Glomerular endothelial cell (primary cell): Measurements from ENCODE around the gene TCTN3. TPM values are rescaled to one million over a fixed set of nuclear protein-coding genes. Genes with fewer than 3 reads are reported as not detected.
"Not testable (repeated sequence)": the region's sequence is repeated elsewhere in the genome, so short reads cannot be mapped to it uniquely, and the experiment has no call there.

Source experiments
- DNase-seq: peaks from one replicate; pipeline ENCODE4 v3.0.0-alpha.2; 2011; ENCODE audit warnings: low read depth, low spot score; ENCODE audit errors: extremely low read depth
- total RNA-seq: library from RNA; depleted of rRNA; stranded (reverse); fragments of >200 nt; gene quantifications from 2 replicates; pipeline ENCODE4 v1.2.3, GENCODE V29; 2015

Gene TCTN3
- total RNA-seq, 1 donor from 2014 or later: 43.8 TPM

GRCh38 chr10:95688648-95689047, 5.1 kb downstream of the TCTN3 start:
- DNase-seq: no peak

DNA sequence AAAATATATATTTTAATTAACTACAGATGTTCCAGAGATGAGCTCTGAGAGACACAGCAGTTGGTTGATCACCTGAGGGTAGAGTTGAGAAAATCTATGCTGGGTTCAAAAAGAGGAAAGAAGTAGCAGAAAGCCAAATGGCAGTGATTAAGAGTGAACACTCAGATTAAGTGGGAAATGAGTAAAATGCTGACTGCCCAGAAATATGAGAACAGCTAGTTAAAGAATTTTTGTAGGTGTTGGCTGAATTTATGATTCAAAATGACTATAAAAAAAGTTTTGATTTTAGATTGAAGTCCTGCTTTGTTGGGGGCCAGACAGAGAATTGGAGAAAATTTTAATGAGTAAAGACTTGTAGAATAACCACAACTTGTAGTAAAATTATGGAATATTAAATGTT, 9.8 kb downstream of the TCTN3 start:
- DNase-seq: no peak

- no peak for DNase-seq
Measured at GRCh38 chr10:95675403-95676116, 18.2 kb downstream of the TCTN3 start.

DNA sequence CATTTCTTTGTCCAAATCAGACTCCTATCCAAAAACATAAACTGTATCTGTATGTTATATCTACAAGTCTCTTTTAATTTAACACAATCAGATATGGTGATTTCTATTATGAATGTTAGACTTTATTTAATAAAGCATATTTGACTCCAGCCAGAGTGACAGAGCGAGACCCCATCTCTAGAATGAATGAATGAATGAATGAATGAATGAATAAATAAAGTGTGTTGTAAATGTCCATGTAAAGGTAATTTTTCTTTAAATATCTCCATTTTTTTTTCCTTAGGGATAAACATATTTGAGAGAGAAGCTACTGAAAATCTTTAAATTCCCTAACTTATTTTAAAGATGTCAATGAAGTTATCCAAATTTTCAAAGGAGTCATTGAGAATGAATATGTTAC, 19.1 kb downstream of the TCTN3 start:
- DNase-seq: no peak

GRCh38 chr10:95672641-95673040, 21.1 kb downstream of the TCTN3 start:
- DNase-seq: not testable (repeated sequence)

DNA sequence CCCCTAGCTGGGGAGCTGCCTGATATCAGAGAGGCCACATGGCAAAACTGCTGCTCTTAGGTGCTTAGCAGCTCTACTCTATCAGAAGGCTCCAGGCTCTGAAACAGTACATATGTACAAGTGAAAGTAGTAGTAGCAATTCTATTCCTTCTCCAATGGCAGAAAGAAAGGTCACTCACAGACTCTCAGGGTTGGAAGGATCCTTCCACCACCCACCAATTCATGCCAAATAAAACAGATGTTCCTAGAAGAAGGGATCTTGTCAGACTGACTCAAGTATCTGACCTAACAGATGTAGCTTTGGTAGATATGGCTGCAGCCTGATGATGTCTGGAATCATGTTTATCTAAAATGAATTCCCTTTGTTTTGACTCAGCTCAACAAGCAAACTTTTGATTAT, 29.2 kb downstream of the TCTN3 start:
- no peak for DNase-seq

- DNase-seq: no peak
Measured at GRCh38 chr10:95663496-95663895, 30.2 kb downstream of the TCTN3 start.

GRCh38 chr10:95661818-95662217, 31.9 kb downstream of the TCTN3 start:
- DNase-seq: no peak

DNA sequence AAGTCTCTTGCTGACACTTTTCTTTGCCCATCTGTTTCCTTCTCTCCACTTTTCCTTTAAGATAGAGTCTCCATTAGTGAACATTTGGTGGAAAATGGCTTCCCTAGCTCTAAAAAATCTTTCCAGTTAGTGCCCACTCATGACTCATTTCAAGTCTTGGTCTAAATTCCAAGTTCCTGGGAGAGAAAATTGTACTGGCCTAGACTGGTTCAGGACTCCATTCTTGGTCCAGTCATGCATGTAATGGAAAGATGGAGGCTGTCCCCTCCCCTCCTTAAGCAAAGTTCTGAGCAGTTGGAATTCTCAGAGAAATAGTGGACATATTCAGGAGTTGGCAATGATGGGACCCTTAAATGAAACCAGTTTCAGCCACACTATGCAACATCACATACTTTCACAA, 33.4 kb downstream of the TCTN3 start:
- no peak for DNase-seq

GRCh38 chr10:95657250-95657649, 36.5 kb downstream of the TCTN3 start:
- no peak for DNase-seq

- peak; percentile 37 for DNase-seq
Measured at GRCh38 chr10:95656291-95657164, 37.2 kb downstream of the TCTN3 start, which contains the start of gene ALDH18A1. ALDH18A1 (minus strand) TSS chr10:95656711; CDS start chr10:95653377, 3,334 bp downstream.

DNA sequence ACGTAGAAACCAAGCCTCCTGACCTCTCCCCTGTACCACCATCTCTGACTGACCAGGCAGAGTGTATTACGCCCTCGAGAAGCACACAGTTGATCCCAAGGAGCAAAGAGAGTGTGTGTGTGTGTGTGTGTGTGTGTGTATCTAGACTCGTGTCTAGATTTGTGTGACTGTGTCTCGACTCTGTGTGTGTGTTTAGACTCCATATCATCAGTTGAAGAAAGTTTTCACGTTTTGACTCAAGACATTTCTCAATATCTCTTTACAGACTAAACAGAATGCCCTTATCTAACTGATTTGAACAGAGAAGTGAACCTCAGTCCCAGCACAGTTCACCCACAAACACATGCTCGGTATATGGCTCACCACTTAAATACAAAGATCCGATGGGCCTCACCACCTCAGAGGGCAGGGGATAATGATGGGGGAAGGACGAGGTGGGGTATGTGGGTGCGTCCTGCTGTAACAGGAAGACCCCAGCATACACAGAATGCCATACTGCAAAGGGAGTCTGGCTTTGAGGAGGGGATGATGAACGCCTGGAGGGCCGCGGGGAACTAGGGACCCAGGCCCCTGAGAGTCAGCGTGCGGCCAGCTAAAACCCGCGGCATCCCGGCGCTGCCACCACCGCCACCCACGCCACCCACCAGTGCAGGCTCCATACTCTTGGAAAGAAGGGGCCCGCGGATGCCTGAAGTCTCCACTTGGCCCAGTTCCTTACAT, 38.0 kb downstream of the TCTN3 start:
- no peak for DNase-seq

DNA sequence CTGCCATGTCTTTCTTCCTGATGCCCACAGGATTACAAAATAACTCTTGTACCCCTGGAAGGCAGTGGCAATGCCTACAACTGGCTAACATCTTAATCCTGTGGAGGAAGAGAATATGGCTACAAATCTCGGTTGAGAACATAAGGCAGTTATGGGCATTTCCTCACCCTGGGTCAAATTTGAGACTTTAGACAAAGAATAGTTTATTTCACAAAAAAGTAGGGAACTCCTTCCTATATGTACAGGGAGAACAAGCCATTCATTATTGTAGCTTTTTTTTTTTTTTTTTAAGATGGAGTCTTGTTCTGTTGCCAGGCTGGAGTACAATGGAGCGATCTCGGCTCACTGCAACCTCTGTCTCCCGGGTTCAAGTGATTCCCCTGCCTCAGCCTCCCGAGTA, 39.8 kb downstream of the TCTN3 start:
- DNase-seq: no peak

DNA sequence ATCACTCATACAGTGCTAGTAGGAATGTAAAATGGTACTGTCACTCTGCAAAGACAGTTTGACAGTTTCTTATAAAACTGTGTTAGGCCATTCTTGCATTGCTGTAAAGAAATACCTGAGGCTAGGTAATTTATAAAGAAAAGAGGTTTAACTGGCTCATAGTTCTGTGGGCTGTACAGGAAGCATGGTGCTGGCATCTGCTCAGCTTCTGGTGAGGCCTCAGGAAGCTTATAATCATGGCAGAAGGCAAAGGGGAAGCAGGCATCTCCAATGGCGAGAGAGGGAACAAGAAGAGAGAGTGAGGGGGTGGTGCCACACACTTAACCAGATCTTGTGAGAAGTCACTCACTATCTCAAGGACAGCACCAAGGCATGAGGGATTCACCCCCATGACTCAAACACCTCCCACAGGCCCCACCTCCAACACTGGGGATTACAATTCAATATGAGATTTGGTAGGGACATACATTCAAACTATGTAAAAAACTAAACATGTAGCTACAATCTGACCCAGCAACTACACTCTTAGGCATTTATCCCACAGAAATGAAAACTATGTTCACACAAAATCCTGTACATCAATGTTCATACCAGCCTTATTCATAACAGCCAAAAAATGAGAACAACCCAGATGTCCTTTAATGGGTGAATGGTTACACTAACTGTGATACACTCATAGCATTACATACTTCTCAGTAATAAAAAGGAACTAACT, 42.2 kb downstream of the TCTN3 start:
- DNase-seq: no peak

DNA sequence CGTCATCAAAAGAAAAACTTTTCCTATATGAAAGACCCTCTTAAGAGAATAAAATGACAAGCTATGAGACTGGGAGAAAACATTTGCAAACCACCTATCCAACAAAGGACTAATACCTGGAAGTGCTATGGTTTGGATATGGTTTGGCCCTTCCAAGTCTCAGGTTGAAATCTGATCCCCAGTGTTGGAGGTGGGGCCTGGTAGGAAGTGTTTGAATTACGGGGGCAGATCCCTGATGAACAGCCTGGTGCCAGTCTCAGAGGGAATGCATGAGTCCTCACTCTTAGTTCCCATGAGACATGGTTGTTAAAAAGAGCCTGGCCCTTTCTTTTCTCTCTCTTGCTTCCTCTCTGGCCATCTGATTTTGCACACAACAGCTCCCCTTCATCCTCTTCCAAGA, 43.5 kb downstream of the TCTN3 start:
- DNase-seq: no peak

- DNase-seq: no peak
Measured at GRCh38 chr10:95648138-95648537, 45.6 kb downstream of the TCTN3 start.

DNA sequence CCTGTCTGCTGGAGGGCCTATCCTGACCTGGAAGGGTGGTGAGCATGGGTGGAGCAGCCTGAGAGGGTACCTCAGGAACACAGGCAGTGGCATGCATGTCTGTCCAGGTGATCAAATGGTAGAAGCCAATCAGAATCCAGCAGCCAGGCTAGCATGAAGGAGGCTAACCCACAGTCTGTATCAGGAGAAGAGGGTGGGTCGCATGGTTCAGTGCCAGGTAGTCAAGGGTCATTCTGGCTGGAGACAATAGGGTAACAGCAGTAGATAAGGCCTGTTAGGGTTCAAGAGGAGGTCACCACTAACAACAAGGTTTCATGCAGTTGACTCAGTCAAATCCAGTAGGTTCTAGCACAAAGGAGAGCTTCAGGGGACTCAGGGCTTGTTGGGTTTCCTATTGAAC, 47.6 kb downstream of the TCTN3 start:
- DNase-seq: no peak

DNA sequence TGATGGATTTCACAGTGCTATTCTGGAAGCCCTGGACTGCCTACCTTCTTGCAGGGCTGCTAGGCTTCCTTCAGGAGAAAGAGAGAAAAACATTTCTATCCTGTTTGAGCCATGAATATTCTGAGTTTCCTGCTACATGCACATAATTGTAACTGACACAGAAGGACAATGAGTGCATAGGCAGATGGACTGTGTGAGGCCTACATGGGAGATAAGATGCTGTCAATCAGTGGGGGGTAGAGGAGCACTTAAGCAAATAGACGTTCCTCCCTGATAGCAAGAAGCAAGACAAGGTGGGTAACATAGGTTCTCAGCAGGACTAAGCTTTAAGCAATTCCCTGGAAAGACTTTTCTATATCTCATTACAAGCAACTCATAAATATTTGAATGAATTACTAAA, 48.8 kb downstream of the TCTN3 start:
- no peak for DNase-seq

GRCh38 chr10:95640891-95641315, 52.8 kb downstream of the TCTN3 start:
- no peak for DNase-seq

- no peak for DNase-seq
Measured at GRCh38 chr10:95637911-95638310, 55.8 kb downstream of the TCTN3 start.

DNA sequence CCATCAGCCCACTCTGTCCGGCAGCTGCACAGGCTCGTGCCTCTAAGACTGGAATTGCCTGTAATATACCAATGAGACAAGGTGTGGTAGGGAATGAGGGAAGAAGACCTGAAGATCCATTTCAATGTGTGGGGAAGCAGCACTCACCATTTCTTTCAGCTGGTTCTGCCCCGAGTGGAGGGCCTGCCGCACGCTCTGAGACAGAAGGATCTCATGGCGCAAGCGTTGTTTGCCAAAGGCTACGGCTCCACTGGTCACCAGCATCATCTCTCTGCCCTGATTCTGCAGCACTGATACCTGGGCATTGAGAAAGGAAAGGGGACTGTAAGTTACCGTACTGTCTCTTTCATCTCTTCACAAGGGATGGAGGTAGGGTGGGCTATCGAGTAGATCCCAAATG, 56.6 kb downstream of the TCTN3 start:
- no peak for DNase-seq
